Right renal cortex interstitium (tissue), 3 donors: Measurements from ENCODE around the gene INO80C. TPM values are rescaled to one million over a fixed set of nuclear protein-coding genes. Genes with fewer than 3 reads are reported as not detected.
"Not testable (repeated sequence)": the region's sequence is repeated elsewhere in the genome, so short reads cannot be mapped to it uniquely, and the experiment has no call there.

Experiments
- DNase-seq, 3 donors: peaks; one replicate each; pipeline ENCODE4 v3.0.0-alpha.2; 2013; ENCODE audit warnings: low read depth in 3 of 3, low spot score in 2 of 3
- polyA plus RNA-seq, 3 donors: library from polyadenylated mRNA; unstranded; fragments of 120-200 nt; gene quantifications; one replicate each; pipeline ENCODE4 v1.2.1, GENCODE V29; 2013; ENCODE audit not compliant: insufficient read length in 3 of 3

INO80C gene
- polyA plus RNA-seq, 3 donors = 24.5 to 28.3 (median 27.9) TPM

- DNase-seq = no peak
Measured at GRCh38 chr18:35489913-35490490, 7.8 kb downstream of the INO80C start.

- DNase-seq = not testable (repeated sequence)
Measured at GRCh38 chr18:35489281-35489680, 8.5 kb downstream of the INO80C start.

- not testable (repeated sequence) for DNase-seq
Measured at GRCh38 chr18:35488396-35488795, 9.4 kb downstream of the INO80C start.

GRCh38 chr18:35487525-35487924 lies 10.2 kb downstream of the INO80C start:
- not testable (repeated sequence) for DNase-seq

GRCh38 chr18:35485852-35486251 lies 11.9 kb downstream of the INO80C start:
- no peak for DNase-seq

GRCh38 chr18:35484034-35484433 lies 13.7 kb downstream of the INO80C start:
- no peak for DNase-seq

- DNase-seq = no peak
Measured at GRCh38 chr18:35481960-35482366, 15.8 kb downstream of the INO80C start.

- no peak for DNase-seq
Measured at GRCh38 chr18:35479911-35480586, 17.7 kb downstream of the INO80C start.

GRCh38 chr18:35478520-35479435 lies 19.0 kb downstream of the INO80C start:
- DNase-seq = no peak

- no peak for DNase-seq
Measured at GRCh38 chr18:35477974-35478373, 19.8 kb downstream of the INO80C start.

- DNase-seq = no peak
Measured at GRCh38 chr18:35477497-35477896, 20.3 kb downstream of the INO80C start.

- DNase-seq = no peak
Measured at GRCh38 chr18:35474884-35475283, 22.9 kb downstream of the INO80C start.

GRCh38 chr18:35473562-35473961 lies 24.2 kb downstream of the INO80C start:
- no peak for DNase-seq

GRCh38 chr18:35470435-35470834 lies 27.3 kb downstream of the INO80C start:
- no peak for DNase-seq

- no peak for DNase-seq
Measured at GRCh38 chr18:35469725-35470124, 28.0 kb downstream of the INO80C start.

- peak in 1 of 3 donors; percentile 21 for DNase-seq
Measured at GRCh38 chr18:35468711-35469110, 29.0 kb downstream of the INO80C start.

- no peak for DNase-seq
Measured at GRCh38 chr18:35467624-35468016, 30.1 kb downstream of the INO80C start.

GRCh38 chr18:35466815-35467623 lies 30.7 kb downstream of the INO80C start:
- no peak for DNase-seq

- DNase-seq = no peak
Measured at GRCh38 chr18:35466334-35466733, 31.4 kb downstream of the INO80C start.

- no peak for DNase-seq
Measured at GRCh38 chr18:35465329-35465728, 32.4 kb downstream of the INO80C start.

- no peak for DNase-seq
Measured at GRCh38 chr18:35464831-35465279, 32.9 kb downstream of the INO80C start.
